ENCODE measurements around the gene PIK3R6.

Gene PIK3R6

DNA sequence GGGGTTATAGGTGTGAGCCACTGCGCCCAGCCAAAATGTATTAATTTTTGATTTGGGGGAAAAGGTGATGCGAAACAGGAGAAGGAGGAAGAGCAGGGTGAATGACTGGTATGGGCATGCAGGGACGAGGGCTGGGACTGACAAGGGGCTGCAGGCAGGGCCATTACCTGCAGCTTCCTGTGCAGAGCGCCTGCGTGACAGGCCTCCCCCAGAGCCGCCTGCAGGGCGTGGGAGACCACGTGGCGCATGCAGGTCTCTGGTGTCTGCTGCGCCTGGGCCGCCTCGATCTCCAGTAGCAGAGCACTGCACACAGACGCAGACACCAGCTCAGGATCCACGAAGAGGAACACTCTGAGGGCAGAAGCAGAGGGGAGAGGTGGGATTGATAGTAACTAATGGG, 32.4 kb downstream of the PIK3R6 start:
- no peak for TF ChIP-seq CTCF (conservative IDR thresholded peaks at IDR 0.05)
- no peak overlapping the region for H3K27ac ChIP-seq

DNA sequence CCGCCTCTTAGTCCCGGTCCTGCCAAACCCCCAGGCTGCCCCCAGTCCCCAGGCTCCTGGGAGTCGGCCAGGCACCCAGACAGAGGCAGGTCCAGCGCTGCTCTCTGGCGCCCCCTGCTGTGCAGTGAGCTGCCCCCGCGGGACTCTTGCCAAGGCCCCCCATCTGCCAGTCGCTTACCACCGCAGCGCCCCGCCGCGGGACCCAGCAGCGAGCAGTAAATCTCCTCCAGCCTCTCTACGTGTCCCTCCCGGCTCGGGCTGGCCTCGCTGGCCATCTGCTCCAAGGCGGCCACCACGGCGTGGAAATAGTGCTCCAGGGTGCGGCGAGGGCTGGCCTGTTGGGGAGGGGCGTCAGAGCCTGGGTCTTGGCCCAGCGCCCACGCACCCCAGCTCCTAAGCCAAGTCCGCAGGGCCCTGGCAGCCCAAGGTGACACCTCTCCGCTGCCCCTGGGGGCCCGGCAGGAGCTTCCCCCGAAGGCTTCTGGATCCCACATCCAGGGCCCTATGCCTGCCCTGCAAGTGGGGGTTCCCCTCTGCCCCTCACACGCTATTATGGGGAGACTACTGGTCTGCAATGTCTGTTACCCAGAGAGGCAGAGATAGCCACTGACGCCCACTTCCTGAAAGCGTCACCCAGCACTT, 34.6 kb downstream of the PIK3R6 start:
- peak; percentile 47 for TF ChIP-seq CTCF (conservative IDR thresholded peaks at IDR 0.05)
- H3K27ac ChIP-seq: no peak overlapping the region

DNA sequence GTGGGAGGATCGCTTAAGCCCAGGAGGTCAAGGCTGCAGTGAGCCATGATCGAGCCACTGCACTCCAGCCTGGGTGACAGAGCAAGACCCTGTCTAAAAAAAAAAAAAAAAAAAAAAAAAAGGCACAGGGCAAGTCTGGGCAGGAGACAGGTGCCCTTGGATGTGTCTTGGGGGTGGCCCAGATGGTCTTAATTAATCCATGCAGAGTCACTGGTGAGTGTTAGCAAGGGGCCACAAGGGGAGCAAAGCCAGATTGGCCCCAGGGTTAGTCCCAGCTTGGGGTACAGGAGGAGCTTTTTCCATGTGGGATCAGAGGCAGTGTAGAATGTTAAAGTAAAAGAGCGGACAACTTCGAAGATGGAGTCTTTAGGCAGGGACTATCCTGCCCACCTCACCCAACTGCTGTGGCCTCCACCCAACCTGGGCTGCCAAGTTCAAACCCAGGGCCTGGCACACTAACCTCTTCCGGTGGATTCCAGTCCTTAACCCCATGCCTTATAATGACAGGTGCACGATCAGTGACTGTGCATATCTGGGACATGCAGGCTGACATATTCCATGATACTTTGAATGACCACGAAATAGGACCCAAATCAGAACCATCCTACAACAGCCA, 36.1 kb downstream of the PIK3R6 start:
- no peak for TF ChIP-seq CTCF (conservative IDR thresholded peaks at IDR 0.05)
- H3K27ac ChIP-seq: no peak overlapping the region

DNA sequence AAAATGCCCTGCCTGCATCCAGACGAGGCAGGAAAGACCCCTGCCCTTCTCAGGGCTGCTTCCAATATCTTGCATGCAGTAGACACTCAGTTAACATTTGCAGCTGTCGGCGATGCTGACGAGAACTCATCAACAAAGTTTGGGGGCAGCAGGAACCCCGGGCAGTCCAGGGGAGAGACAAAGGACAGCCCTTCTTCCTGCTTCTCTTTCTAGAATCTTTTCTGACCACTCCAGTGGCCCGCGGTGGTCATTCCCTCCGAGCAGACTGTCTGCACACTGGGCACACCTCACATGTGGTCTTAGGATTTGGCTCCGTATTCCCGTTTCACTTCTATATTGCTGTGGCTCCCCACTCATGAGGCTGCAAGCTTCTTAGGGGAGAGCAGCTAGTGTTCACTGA, 37.3 kb downstream of the PIK3R6 start:
- TF ChIP-seq CTCF (conservative IDR thresholded peaks at IDR 0.05): no peak
- no peak overlapping the region for H3K27ac ChIP-seq

- H3K27ac ChIP-seq: no peak overlapping the region
- TF ChIP-seq CTCF (conservative IDR thresholded peaks at IDR 0.05): no peak
Observed at GRCh38 chr17:8829036-8829941, 38.2 kb downstream of the PIK3R6 start.

- TF ChIP-seq CTCF (conservative IDR thresholded peaks at IDR 0.05): no peak
- H3K27ac ChIP-seq: no peak overlapping the region
Observed at GRCh38 chr17:8828517-8828875, 39.0 kb downstream of the PIK3R6 start.

DNA sequence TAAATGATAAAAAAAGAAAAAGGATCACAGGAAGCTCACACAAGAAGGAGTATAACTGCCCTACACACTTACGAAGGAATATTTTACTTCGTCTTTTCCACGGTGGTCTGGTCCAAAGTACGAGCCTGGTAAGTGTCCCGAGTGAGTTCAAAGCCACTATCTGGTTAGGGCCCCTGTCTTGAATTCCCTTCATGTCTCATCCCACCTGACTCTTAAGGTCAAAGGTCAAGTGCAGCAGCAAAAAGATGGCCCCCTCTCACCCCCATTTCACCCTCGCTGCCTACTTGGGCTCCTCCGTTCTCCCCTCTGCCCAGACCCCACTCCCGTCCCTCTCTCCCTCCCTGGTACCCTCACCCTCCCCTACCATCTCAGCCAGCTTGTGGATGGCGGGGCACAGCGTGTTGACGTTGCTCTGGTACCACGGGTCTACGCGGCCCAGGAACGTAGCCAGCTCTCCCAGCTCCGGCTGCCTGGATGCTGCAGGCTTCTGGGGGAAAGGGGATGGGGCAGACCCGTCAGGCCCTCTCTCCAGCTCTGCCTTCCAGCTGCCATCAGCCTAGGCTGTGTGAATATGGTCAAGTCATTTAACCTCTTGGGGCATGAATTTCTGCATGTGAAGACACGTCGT, 40.6 kb downstream of the PIK3R6 start:
- no peak for TF ChIP-seq CTCF (conservative IDR thresholded peaks at IDR 0.05)
- H3K27ac ChIP-seq: no peak overlapping the region
